ENCODE data around the gene RANBP17.

The RANBP17 gene

GRCh38 chr5:171261361-171261760 lies 399.5 kb downstream of the RANBP17 start:
- Histone ChIP-seq H3K36me3 (no peaks in the 10 kb centered on the region), H3K9me3 (no peaks in the 10 kb centered on the region), H3K4me3 (no peak overlapping the region), H3K27me3 (no peaks in the 10 kb centered on the region), H3K4me1 (no peaks in the 10 kb centered on the region), H3K27ac (no peak overlapping the region)
- TF ChIP-seq CTCF (IDR thresholded peaks at IDR 0.05), result no peak
- intact Hi-C loops (cut with DNase I; ENCODE audit: low total_unique reads), result no loop called here
- no peak for DNase-seq

GRCh38 chr5:171261904-171262303 lies 400.1 kb downstream of the RANBP17 start:
- no peak overlapping the region for H3K4me3 ChIP-seq
- no peaks in the 10 kb centered on the region for H3K36me3 ChIP-seq
- no peak overlapping the region for H3K27ac ChIP-seq
- no peaks in the 10 kb centered on the region for H3K27me3 ChIP-seq
- no peaks in the 10 kb centered on the region for H3K4me1 ChIP-seq
- no peak for DNase-seq
- no peaks in the 10 kb centered on the region for H3K9me3 ChIP-seq
- intact Hi-C loops (cut with DNase I; ENCODE audit: low total_unique reads), result no loop called here
- no peak for TF ChIP-seq CTCF (IDR thresholded peaks at IDR 0.05)

- no peaks in the 10 kb centered on the region for H3K9me3 ChIP-seq
- no peaks in the 10 kb centered on the region for H3K4me1 ChIP-seq
- intact Hi-C loops (cut with DNase I; ENCODE audit: low total_unique reads), result no loop called here
- H3K27me3 ChIP-seq, result no peaks in the 10 kb centered on the region
- no peak for TF ChIP-seq CTCF (IDR thresholded peaks at IDR 0.05)
- DNase-seq, result no peak
- no peak overlapping the region for H3K27ac ChIP-seq
- no peak overlapping the region for H3K4me3 ChIP-seq
- no peaks in the 10 kb centered on the region for H3K36me3 ChIP-seq
Measured at GRCh38 chr5:171263181-171263580, 401.4 kb downstream of the RANBP17 start.

- no peak for DNase-seq
- Histone ChIP-seq H3K9me3 (no peaks in the 10 kb centered on the region), H3K4me3 (no peak overlapping the region), H3K4me1 (no peaks in the 10 kb centered on the region), H3K27ac (no peak overlapping the region), H3K27me3 (no peaks in the 10 kb centered on the region), H3K36me3 (no peaks in the 10 kb centered on the region)
- TF ChIP-seq CTCF (IDR thresholded peaks at IDR 0.05), result no peak
- intact Hi-C loops (cut with DNase I; ENCODE audit: low total_unique reads), result no loop called here
Measured at GRCh38 chr5:171264843-171265242, 403.0 kb downstream of the RANBP17 start.

GRCh38 chr5:171268700-171269620 lies 407.1 kb downstream of the RANBP17 start:
- no peak for DNase-seq
- H3K4me1 ChIP-seq, result no peaks in the 10 kb centered on the region
- H3K9me3 ChIP-seq, result no peaks in the 10 kb centered on the region
- intact Hi-C loops (cut with DNase I; ENCODE audit: low total_unique reads), result no loop called here
- no peak for TF ChIP-seq CTCF (IDR thresholded peaks at IDR 0.05)
- H3K27ac ChIP-seq, result no peak overlapping the region
- no peaks in the 10 kb centered on the region for H3K36me3 ChIP-seq
- no peaks in the 10 kb centered on the region for H3K27me3 ChIP-seq
- H3K4me3 ChIP-seq, result no peak overlapping the region

All from tibial artery (tissue), 4 donors.